Measurements from ENCODE around the gene TCF15. TPM values are rescaled to one million over a fixed set of nuclear protein-coding genes. Genes with fewer than 3 reads are reported as not detected.

TCF15 gene
- total and polyA plus RNA-seq, 2 of the 4 experiments (the other 2 are of a cell fraction), result not detected

DNA sequence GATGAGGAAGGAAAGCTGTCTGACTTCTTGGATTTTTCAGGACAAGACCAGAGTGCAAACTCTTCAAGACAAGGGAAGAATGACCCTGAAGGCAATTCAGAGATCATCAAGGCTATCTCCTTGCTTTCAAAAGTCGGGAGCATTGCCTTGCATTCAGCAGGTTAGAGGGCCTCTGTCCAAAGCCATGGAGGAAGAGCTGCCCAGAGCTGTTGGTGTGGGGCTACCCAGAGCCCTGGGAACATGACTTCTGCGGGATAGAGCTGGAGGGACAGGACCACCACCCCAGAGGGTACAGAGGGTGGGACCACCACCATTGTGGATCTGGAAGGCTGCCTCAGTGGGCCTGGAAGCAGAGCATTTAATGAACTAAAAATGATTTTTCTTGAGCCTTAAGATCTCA, 48.1 kb upstream of the TCF15 start:
- dilution Hi-C loops (cut with HindIII; ENCODE audit: low sequenced_read_pairs, unreplicated experiment) (no loop called here), in situ Hi-C loops (cut with MboI; ENCODE audit: low sequenced_read_pairs) (loop anchor here (10.0 kb wide), 3 partner anchors 113 to 303 kb away; partner anchors contain the start of gene CSNK2A1), intact Hi-C loops (cut with micrococcal nuclease) (no loop called here)
- Histone ChIP-seq H3K4me1 (ENCODE audit: control insufficient read depth, insufficient read depth, low read length) (peaks cover 11% of the 10 kb centered on the region), H2AFZ (replicated peaks; ENCODE audit: low read length, poor library complexity) (no peak overlapping the region), H3K23ac (ENCODE audit: low read depth, low read length) (no peak overlapping the region), H3K27ac (ENCODE audit: insufficient read depth, low read length) (no peak overlapping the region), H3K9ac (ENCODE audit: low read depth, low read length) (no peak overlapping the region), H2BK15ac (ENCODE audit: low read depth, low read length) (no peak overlapping the region), H4K91ac (ENCODE audit: insufficient read depth, low read depth, low read length) (no peak overlapping the region), H4K5ac (ENCODE audit: low read depth, low read length) (no peak overlapping the region), H3K9me3 (ENCODE audit: control insufficient read depth, insufficient read depth, low read length) (no peaks in the 10 kb centered on the region), H3K18ac (ENCODE audit: low read depth, low read length) (no peak overlapping the region), H3K79me1 (ENCODE audit: low read depth in 1 of 2, low read length in 2 of 2) (peaks cover 0 to 4% of the 10 kb centered on the region in 2 experiments; a peak in 1 of 4 replicates), H4K20me1 (ENCODE audit: insufficient read depth, low read length) (no peaks in the 10 kb centered on the region), H2AK5ac (ENCODE audit: low read depth, low read length) (no peak overlapping the region), H2BK20ac (ENCODE audit: low read depth, low read length) (no peak overlapping the region), H3K27me3 (ENCODE audit: control insufficient read depth, insufficient read depth, low read length) (peaks cover 25% of the 10 kb centered on the region), H2AK9ac (replicated peaks; ENCODE audit: low read depth, low read length, poor library complexity) (peak overlapping the region; percentile 12), H3K4me3 (ENCODE audit: insufficient read depth, low read depth, low read length) (no peak overlapping the region), H3K9me1 (ENCODE audit: insufficient read depth, low read length) (peaks cover 9% of the 10 kb centered on the region), H4K8ac (ENCODE audit: low read depth in 2 of 2, low read length in 2 of 2) (no peak overlapping the region), H3K36me3 (ENCODE audit: control insufficient read depth, insufficient read depth, low read length) (no peaks in the 10 kb centered on the region), H2BK5ac (ENCODE audit: low read depth, low read length, poor library complexity, severe bottlenecking) (no peak overlapping the region), H3K4ac (ENCODE audit: low read depth, low read length) (no peak overlapping the region), H3K56ac (ENCODE audit: extremely low read depth, insufficient read depth, low read length) (no peak overlapping the region), H2BK120ac (ENCODE audit: low read depth, low read length) (no peak overlapping the region), H3K4me2 (ENCODE audit: low read depth, low read length) (no peak overlapping the region), H3K14ac (replicated peaks; ENCODE audit: low read depth, low read length) (no peak overlapping the region)
- DNase-seq (no peak), ATAC-seq (ENCODE audit: low read depth) (no peak)
- WGBS, 2 experiments (ENCODE audit: extremely low coverage in 2 of 2, insufficient read length in 1 of 2), result no CpG with 5 or more reads among the region's 2 CpGs
- no TSS peak for BruUV-seq (replicated peaks)
- TF ChIP-seq, protein P1, sequence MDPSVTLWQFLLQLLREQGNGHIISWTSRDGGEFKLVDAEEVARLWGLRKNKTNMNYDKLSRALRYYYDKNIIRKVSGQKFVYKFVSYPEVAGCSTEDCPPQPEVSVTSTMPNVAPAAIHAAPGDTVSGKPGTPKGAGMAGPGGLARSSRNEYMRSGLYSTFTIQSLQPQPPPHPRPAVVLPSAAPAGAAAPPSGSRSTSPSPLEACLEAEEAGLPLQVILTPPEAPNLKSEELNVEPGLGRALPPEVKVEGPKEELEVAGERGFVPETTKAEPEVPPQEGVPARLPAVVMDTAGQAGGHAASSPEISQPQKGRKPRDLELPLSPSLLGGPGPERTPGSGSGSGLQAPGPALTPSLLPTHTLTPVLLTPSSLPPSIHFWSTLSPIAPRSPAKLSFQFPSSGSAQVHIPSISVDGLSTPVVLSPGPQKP (IDR thresholded peaks at IDR 0.05; ENCODE audit: borderline replicate concordance, low read depth, low read length), result no peak
- TF ChIP-seq, protein P2, sequence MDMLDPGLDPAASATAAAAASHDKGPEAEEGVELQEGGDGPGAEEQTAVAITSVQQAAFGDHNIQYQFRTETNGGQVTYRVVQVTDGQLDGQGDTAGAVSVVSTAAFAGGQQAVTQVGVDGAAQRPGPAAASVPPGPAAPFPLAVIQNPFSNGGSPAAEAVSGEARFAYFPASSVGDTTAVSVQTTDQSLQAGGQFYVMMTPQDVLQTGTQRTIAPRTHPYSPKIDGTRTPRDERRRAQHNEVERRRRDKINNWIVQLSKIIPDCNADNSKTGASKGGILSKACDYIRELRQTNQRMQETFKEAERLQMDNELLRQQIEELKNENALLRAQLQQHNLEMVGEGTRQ (IDR thresholded peaks at IDR 0.05; ENCODE audit: low read depth, low read length), result no peak
- TF ChIP-seq RFX5 (IDR thresholded peaks at IDR 0.05; ENCODE audit: low read depth, low read length) (no peak), POLR2A (IDR thresholded peaks at IDR 0.05; ENCODE audit: low read depth, low read length) (no peak), MAZ (IDR thresholded peaks at IDR 0.05; ENCODE audit: borderline replicate concordance, low read depth, low read length) (no peak), MAFK (IDR thresholded peaks at IDR 0.05; ENCODE audit: low read depth, low read length) (no peak), NFE2L2 (IDR thresholded peaks at IDR 0.05; ENCODE audit: low read depth, low read length) (no peak)
- TF ChIP-seq, protein P3, sequence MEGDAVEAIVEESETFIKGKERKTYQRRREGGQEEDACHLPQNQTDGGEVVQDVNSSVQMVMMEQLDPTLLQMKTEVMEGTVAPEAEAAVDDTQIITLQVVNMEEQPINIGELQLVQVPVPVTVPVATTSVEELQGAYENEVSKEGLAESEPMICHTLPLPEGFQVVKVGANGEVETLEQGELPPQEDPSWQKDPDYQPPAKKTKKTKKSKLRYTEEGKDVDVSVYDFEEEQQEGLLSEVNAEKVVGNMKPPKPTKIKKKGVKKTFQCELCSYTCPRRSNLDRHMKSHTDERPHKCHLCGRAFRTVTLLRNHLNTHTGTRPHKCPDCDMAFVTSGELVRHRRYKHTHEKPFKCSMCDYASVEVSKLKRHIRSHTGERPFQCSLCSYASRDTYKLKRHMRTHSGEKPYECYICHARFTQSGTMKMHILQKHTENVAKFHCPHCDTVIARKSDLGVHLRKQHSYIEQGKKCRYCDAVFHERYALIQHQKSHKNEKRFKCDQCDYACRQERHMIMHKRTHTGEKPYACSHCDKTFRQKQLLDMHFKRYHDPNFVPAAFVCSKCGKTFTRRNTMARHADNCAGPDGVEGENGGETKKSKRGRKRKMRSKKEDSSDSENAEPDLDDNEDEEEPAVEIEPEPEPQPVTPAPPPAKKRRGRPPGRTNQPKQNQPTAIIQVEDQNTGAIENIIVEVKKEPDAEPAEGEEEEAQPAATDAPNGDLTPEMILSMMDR (conservative IDR thresholded peaks at IDR 0.05; ENCODE audit: low read depth, low read length), result no peak
- ChIA-PET POLR2A (ENCODE audit: unreplicated experiment) (no interaction called here), CTCF (interaction anchor here (0.8 kb wide), 1 partner anchor 9 kb away, joined by 3 read pairs; no protein-coding TSS in a partner anchor)

Measured in IMR-90 (cell line).